A673 (cell line): ENCODE measurements around the gene CHMP2A.

ENCODE experiments used
- CTCF ChIP-seq: fragments of 300-800, 200-600 bp; sonication (generic); conservative IDR thresholded peaks from 2 replicates; pipeline ENCODE4 v1.5.1; 2017; ENCODE audit warnings: low read depth, mild to moderate bottlenecking, antibody characterized with exemption, low read length, moderate library complexity, mixed read lengths
- EZH2 ChIP-seq: fragments of 200-600 bp; sonication (generic); IDR thresholded peaks from 2 replicates; pipeline ENCODE4 v1.6.1; 2017; ENCODE audit warnings: borderline replicate concordance, low read depth, mild to moderate bottlenecking, mixed read lengths, antibody characterized with exemption, low read length; ENCODE audit not compliant: poor library complexity, severe bottlenecking

DNA sequence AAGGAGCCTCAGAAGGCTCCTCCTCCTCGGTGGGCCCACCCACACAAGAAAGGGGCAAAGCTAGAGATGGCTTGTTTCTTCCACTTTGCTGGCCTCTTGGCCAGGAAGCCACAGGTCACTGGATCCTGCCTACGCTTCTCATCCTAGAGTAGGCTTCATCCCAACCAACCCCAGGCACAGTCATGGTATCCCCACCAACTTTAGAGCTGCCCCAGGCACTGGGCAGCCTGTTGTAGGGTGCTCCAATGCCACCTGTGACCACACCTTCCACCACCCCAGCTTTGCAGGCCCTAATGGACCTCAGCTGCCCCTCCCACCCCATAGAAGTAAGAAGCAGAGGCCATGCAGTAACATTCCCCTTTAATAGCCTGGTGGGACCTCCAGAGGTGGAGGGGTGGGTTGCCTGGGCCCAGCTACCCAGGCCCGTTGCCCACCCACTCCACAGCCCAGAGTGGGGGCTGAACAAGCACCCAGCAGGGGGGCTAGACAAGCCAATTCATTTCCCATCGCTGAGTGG lies 522 bp upstream of the CHMP2A start:
- TF ChIP-seq CTCF = no peak
- no peak for TF ChIP-seq EZH2
